Colonic mucosa (tissue), 4 donors: Measurements from ENCODE around the gene KRT74. TPM values are rescaled to one million over a fixed set of nuclear protein-coding genes. Genes with fewer than 3 reads are reported as not detected.

Experiments
- DNase-seq: peaks from one replicate; pipeline ENCODE4 v3.0.0-alpha.2; 2020
- H3K27ac ChIP-seq: fragments of 200-600 bp; one replicate; pipeline ENCODE4 v1.8.0; 2021
- H3K27me3 ChIP-seq: fragments of 200-600 bp; one replicate; pipeline ENCODE4 v1.8.0; 2021
- H3K36me3 ChIP-seq: fragments of 200-600 bp; one replicate; pipeline ENCODE4 v1.8.0; 2021
- H3K4me1 ChIP-seq: fragments of 200-600 bp; one replicate; pipeline ENCODE4 v1.8.0; 2021; ENCODE audit warnings: mild to moderate bottlenecking
- H3K4me3 ChIP-seq: fragments of 200-600 bp; one replicate; pipeline ENCODE4 v1.8.0; 2021
- H3K9ac ChIP-seq, 2 donors: one replicate each; pipeline ENCODE4 v1.7.0; 2013; ENCODE audit warnings: control low read depth in 2 of 2, low read depth in 2 of 2, low read length in 2 of 2
- H3K9me3 ChIP-seq: fragments of 200-600 bp; one replicate; pipeline ENCODE4 v1.8.0; 2021
- intact Hi-C: fragments of 100-400 bp; cut with DNase I; formaldehyde crosslinking; loops from one replicate; pipeline ENCODE4 v1.14.1; 2022
- total RNA-seq, 2 donors: library from RNA; stranded (reverse); fragmentation: NEBNext Ultra II Directional in 1 of 2; extraction: Animal tissue kit (Norgen Biotek cat#: 25700) in 1 of 2; gene quantifications; one replicate each; pipeline ENCODE4 v1.2.1, GENCODE V29; 2021
- TF ChIP-seq, protein P1 (sequence below): fragments of 200-600 bp; IDR thresholded peaks from one replicate; pipeline ENCODE4 v1.8.0; 2022; ENCODE audit warnings: antibody characterized with exemption, mild to moderate bottlenecking
- donor health status: healthy.
- donor health status: DM: no; HTN: no; CAD: no.
- donor health status: DM: no; HTN: no; CAD: no.

The KRT74 gene
- total RNA-seq, 2 donors from 2014 or later = not detected

DNA sequence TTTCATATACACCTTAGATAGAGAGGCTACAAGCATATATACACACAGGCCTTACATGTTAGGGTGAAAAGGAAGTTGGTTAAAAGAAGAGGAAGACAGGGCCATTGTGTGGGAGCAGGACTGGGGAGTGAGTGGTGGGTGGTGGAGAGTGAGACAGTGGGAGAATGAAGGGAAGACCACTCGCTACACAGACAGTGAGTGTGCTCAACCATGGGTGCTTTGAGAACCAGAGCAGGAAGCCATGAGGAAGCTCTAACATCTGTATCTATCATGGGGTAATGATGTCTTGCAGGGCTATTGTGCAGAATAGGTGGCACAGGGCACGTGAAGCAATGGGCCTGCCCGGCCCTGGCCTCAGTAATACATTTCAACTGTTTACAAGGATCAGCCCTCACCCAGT is 11.4 kb upstream of the KRT74 start:
- no peak overlapping the region for H3K4me3 ChIP-seq
- H3K27ac ChIP-seq = no peak overlapping the region
- no peaks in the 10 kb centered on the region for H3K36me3 ChIP-seq
- intact Hi-C loops = loop anchor here (10.0 kb wide), 1 partner anchor 400 kb away; no protein-coding TSS in a partner anchor
- H3K4me1 ChIP-seq = no peaks in the 10 kb centered on the region
- no peak for DNase-seq
- no peak overlapping the region for H3K9ac ChIP-seq
- H3K9me3 ChIP-seq = no peaks in the 10 kb centered on the region
- TF ChIP-seq, protein P1, sequence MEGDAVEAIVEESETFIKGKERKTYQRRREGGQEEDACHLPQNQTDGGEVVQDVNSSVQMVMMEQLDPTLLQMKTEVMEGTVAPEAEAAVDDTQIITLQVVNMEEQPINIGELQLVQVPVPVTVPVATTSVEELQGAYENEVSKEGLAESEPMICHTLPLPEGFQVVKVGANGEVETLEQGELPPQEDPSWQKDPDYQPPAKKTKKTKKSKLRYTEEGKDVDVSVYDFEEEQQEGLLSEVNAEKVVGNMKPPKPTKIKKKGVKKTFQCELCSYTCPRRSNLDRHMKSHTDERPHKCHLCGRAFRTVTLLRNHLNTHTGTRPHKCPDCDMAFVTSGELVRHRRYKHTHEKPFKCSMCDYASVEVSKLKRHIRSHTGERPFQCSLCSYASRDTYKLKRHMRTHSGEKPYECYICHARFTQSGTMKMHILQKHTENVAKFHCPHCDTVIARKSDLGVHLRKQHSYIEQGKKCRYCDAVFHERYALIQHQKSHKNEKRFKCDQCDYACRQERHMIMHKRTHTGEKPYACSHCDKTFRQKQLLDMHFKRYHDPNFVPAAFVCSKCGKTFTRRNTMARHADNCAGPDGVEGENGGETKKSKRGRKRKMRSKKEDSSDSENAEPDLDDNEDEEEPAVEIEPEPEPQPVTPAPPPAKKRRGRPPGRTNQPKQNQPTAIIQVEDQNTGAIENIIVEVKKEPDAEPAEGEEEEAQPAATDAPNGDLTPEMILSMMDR = no peak
- H3K27me3 ChIP-seq = no peaks in the 10 kb centered on the region

DNA sequence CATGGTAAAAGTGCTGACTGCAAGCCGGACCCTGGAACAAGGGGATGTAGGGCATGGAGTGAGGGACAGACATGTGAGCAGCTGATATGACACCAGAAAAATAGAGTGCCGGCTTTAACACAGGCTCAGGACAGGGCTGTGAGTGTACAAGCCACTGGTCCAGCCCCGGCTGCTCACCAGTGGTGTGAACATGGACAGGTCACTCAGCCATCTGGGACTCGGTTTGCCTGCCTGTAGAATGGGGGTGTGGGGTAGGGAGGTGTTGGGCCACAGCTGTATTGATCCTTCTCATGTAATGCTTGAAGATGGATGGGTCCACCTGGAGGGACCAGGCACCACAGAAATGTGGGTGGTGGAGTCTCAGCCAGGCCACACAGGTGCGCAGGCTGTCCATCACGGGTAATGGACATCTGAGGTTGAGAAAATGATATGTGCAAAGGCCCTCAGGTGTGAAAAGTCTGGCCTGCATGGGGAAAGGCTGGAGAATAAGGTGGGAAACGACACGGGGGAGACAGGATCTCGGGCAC is 10.6 kb upstream of the KRT74 start:
- intact Hi-C loops = loop anchor here (5.0 to 10.0 kb wide), 5 partner anchors 212 to 442 kb away; no protein-coding TSS in a partner anchor
- no peak overlapping the region for H3K4me3 ChIP-seq
- no peak overlapping the region for H3K27ac ChIP-seq
- no peak overlapping the region for H3K9ac ChIP-seq
- H3K27me3 ChIP-seq = no peaks in the 10 kb centered on the region
- TF ChIP-seq, protein P1 = no peak
- no peaks in the 10 kb centered on the region for H3K9me3 ChIP-seq
- no peak for DNase-seq
- no peaks in the 10 kb centered on the region for H3K36me3 ChIP-seq
- no peaks in the 10 kb centered on the region for H3K4me1 ChIP-seq

DNA sequence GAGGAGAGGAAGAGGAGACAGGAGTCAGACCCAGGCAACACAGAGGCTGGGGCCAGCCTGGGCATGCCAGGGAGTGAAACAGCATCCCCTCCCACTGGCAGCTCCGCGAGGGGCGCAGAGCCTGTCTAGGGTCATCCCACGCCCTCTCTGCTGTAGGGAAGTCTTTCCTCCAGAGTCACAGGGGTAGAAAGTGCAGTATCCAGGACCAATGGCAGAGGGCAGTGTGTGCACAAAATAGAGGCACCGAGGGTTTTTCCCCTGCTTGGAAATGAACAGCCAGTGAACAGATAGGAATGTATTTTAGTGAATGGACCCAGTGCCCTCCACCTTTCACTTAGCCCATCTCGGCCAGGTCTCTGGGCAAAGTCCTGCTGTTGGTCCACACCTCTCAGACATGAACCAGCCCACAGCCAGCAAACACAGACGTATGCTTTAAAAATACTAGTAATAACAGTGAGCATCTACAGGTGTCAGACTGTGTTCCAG is 9.4 kb upstream of the KRT74 start:
- H3K27ac ChIP-seq = no peak overlapping the region
- intact Hi-C loops = loop anchor here (5.0 to 10.0 kb wide), 5 partner anchors 211 to 441 kb away; no protein-coding TSS in a partner anchor
- H3K27me3 ChIP-seq = no peaks in the 10 kb centered on the region
- H3K4me3 ChIP-seq = no peak overlapping the region
- TF ChIP-seq, protein P1 = peak; percentile 60
- H3K4me1 ChIP-seq = no peaks in the 10 kb centered on the region
- DNase-seq = peak; percentile 74
- no peaks in the 10 kb centered on the region for H3K9me3 ChIP-seq
- no peaks in the 10 kb centered on the region for H3K36me3 ChIP-seq
- no peak overlapping the region for H3K9ac ChIP-seq

DNA sequence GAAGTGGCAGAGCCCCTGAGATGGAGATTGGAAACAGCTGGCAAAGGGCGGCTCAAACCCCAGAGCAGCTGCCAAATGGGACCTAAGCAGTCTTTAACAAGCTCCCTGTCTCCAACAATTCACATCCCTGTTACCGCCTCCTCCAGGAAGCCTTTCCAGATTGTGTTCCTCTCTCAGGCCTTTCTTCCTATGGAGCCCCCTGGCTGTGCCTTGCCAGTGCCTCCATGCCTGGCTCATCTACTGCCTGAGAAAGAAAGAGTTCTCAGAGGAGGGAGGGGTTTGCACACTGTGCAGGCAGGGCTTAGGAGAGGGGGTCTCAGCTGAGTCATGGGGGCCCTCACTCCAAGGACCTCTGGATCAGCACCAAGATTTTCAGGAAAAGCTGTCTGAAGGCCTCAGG is 8.8 kb upstream of the KRT74 start:
- TF ChIP-seq, protein P1 = no peak
- Histone ChIP-seq H3K9ac (no peak overlapping the region), H3K27ac (no peak overlapping the region), H3K4me1 (no peaks in the 10 kb centered on the region), H3K27me3 (no peaks in the 10 kb centered on the region), H3K9me3 (no peaks in the 10 kb centered on the region), H3K4me3 (no peak overlapping the region), H3K36me3 (no peaks in the 10 kb centered on the region)
- intact Hi-C loops = loop anchor here (5.0 to 10.0 kb wide), 5 partner anchors 210 to 440 kb away; no protein-coding TSS in a partner anchor
- DNase-seq = no peak

DNA sequence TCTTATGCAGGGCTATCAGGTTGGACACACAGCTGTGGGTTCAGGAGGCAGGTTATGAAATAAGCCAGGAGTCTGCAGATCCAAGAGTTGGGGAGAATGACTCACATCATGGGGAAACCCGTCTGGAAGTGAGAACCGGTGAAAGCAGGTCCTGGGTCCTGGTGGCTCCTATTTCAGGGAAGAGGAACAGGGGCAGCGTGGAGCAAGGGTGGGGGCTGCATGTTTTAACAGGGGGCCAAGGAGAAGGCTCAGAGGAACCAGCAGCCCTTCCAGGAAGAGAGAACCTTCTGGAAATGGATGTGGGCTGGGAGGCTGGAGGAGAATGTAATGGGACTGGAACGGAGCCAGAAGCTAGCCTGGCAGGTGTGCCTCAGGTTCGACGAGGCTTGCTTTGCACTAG is 7.8 kb upstream of the KRT74 start:
- no peaks in the 10 kb centered on the region for H3K9me3 ChIP-seq
- no peaks in the 10 kb centered on the region for H3K27me3 ChIP-seq
- intact Hi-C loops = loop anchor here (5.0 to 10.0 kb wide), 5 partner anchors 209 to 439 kb away; no protein-coding TSS in a partner anchor
- no peaks in the 10 kb centered on the region for H3K36me3 ChIP-seq
- no peaks in the 10 kb centered on the region for H3K4me1 ChIP-seq
- H3K27ac ChIP-seq = no peak overlapping the region
- TF ChIP-seq, protein P1 = no peak
- no peak for DNase-seq
- H3K4me3 ChIP-seq = no peak overlapping the region
- no peak overlapping the region for H3K9ac ChIP-seq
